Effector CD8-positive, alpha-beta T cell (primary cell): Measurements from ENCODE around the gene SLC8A2.

Source experiments
- DNase-seq: peaks from one replicate; lab custom pipeline; 2025; lab: John Stamatoyannopoulos, UW

Gene SLC8A2

GRCh38 chr19:47381121-47381520, 90.6 kb downstream of the SLC8A2 start:
- no peak for DNase-seq

GRCh38 chr19:47380559-47380958, 91.1 kb downstream of the SLC8A2 start:
- no peak for DNase-seq

GRCh38 chr19:47379381-47379938, 92.2 kb downstream of the SLC8A2 start:
- DNase-seq: no peak

GRCh38 chr19:47378246-47378645, 93.4 kb downstream of the SLC8A2 start:
- DNase-seq: no peak
